Putamen (tissue), 1 donor: Measurements from ENCODE around the gene RTCA.
"Not testable (repeated sequence)": the region's sequence is repeated elsewhere in the genome, so short reads cannot be mapped to it uniquely, and the experiment has no call there.

Experiments used
- DNase-seq: peaks from one replicate; pipeline ENCODE4 v3.0.0-alpha.2; 2016; ENCODE audit warnings: low spot score

The RTCA gene

DNA sequence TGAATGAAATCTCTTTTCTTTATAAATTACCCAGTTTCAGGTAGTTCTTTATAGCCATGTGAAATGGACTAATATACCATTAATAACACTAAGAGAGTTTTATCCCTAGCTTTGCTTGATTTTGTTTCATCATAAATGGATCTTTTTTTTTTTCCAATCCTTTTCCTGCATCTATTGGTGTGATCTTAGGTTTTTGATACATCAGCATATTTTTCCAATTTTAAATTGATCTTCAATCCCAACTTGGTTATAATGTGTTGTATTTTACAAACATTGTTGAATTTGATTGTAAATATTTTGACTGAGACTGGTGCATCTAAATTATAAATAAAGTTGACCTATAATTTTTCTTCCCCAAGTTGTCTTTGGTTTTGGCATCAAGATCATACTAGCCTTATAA, 4.3 kb upstream of the RTCA start:
- DNase-seq = no peak

- DNase-seq = not testable (repeated sequence)
These were observed 1.9 kb upstream of the RTCA start for GRCh38 chr1:100264081-100264480.

DNA sequence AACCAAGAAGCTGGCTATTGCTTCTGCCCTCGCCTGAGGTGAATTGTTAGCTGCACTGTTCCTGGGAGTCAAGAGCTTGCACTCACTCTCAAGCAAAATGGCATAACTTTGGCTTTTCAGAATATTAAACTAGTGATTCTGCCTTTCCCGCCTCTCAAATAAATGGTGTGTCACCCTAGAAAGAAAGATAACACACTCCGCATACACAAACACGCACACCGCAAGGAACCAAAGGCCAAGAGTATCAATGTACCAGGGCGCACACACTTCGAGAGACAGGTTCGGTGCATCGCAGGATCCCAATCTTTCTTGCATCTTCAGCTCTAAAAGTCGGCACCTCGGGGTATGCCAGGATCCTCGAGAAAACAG, 470 bp upstream of the RTCA start:
- no peak for DNase-seq

DNA sequence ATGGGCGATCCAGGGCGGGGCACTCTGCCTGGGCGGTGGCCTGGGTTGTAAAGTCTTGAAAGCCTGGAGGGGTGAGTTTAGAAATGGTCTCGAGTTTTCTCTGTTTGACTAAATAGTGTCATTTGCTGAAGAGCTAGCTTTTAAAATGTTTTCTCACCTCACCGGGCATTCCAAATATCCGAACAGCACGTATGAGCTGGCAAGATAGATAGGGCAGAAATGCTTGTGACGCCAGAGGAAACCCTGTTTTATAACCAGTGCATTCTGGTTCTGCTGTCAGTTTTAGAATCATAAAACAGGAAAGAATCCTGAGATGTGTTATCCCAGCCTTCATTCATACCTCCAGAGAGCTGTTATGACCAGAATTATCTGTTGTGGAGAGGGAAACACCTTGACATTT, 725 bp downstream of the RTCA start:
- DNase-seq = no peak

GRCh38 chr1:100267284-100267683, 1.3 kb downstream of the RTCA start:
- DNase-seq = no peak

- no peak for DNase-seq
These were observed 2.2 kb downstream of the RTCA start for GRCh38 chr1:100268202-100268601.

DNA sequence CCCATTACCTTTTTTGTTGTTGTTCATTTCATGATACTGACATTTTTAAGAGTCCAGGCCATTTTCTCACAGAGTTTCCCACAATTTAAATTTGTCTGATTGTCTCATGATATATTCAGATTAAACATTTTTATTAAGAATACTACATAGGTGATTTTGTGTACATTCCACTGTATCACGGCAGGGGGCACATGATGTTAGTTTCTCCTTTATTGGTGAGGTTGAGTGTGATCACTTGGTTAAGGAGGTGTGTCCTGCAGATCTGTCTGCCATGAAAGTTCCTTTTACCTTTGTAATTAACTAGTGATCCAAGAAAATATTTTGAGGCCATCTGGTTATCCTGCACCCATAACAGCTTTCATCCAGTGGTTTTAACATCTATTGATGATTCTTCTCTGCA, 11.8 kb downstream of the RTCA start:
- no peak for DNase-seq

- DNase-seq = no peak
These were observed 13.4 kb downstream of the RTCA start for GRCh38 chr1:100279358-100279923.

DNA sequence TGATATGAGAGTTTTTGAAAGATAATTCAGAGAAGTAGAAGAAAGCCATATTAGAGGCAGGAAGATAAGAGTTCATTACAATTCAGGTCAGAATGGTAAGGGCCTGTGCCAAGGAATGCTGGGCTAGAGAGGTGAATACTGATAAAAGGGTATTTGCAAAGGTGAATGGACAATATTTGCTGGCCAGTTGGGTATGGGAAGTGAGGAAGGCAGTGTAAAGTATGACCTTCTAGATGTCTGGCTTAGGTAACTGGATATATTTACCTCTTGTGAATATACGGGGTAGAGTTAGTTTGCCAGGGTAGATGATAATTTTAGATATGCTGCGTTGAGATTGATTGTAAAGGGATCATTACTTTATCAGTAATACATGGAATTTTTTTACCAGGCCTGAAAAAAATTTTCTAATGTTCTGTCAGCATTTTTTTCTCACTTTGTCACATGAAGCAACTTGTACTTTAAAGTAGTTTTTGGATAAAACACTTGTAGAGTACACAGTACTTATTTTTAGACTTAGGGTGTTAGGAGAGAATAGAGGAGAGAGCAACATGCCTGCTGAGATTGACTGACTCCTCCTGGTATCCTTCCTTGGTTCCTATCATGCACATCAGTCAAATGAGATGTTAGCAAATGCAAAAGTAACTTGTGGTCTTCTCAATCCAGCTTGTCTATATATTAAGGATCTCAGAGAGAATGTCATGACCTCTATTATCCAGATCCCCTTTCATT, 14.1 kb downstream of the RTCA start:
- no peak for DNase-seq

- no peak for DNase-seq
These were observed 18.6 kb downstream of the RTCA start for GRCh38 chr1:100284591-100284990.

DNA sequence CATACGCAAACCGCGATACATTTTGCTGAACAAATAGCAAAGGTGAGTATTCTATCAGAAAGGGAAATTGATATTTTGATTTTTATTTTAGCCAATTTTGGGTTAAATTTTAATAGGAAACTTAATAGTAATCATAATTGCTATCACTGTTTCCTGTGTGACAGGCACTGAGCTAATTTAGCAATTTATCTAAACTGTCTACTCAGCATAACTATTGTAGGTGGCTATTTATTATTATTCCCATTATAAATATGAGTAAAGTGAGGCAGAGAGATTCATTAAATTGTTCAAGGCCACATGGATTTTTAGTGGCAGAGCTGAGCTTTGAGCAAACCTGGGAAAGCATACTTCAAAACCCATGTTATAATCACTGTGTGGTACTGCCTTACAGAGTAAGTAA, 21.1 kb downstream of the RTCA start:
- no peak for DNase-seq

GRCh38 chr1:100290291-100290690, 24.3 kb downstream of the RTCA start:
- DNase-seq = no peak

DNA sequence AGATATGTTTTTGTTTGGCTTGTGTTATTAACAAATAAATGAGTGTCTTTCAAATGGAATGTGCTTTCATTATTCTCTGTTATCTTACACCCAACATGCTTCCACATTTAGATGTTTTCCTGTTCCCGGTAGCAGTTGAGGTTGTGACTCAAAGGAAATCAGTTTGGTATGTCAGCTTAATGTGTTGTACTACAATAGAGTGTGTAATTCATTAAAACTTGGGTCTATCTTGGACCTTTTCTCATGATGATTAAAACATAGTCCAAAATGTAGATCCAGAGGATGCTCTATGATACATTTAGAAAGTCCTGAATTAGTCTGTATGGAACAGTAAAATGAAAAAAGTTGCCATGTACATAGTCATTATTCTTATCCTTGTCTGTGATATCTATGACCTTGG, 26.7 kb downstream of the RTCA start:
- DNase-seq = no peak

DNA sequence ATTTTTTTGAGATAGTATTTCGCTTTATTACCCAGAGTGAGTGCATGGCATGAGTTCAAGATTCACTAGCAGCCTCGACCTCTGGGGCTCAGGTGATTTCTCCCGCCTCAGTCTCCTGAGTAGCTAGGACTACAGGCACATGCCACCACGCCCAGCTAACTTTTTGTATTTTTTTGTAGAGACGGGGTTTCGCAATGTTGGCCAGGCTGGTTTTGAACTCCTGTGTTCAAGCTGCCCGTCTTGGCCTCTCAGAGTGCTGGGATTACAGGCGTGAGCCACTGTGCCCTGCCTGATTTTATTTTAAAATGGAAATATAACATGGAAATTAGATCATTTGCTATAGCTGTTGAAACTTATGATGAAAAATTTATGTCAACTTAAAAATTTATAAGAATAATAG, 30.1 kb downstream of the RTCA start:
- no peak for DNase-seq

DNA sequence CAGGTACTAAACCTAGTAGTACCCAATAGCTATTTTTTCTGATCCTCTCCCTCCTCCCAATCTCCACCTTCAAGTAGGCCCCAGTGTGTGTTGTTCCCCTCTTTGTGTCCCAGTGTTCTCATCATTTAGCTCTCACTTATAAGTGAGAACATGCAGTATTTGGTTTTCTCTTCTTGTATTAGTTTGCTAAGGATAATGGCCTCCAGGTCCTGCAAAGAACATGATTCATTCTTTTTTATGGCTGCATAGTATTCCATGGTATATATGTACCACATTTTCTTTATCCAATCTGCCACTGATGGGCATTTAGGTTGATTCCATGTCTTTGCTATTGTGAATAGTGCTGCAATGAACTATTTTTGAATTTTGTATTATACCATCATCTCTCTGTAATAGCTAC, 31.0 kb downstream of the RTCA start:
- not testable (repeated sequence) for DNase-seq

DNA sequence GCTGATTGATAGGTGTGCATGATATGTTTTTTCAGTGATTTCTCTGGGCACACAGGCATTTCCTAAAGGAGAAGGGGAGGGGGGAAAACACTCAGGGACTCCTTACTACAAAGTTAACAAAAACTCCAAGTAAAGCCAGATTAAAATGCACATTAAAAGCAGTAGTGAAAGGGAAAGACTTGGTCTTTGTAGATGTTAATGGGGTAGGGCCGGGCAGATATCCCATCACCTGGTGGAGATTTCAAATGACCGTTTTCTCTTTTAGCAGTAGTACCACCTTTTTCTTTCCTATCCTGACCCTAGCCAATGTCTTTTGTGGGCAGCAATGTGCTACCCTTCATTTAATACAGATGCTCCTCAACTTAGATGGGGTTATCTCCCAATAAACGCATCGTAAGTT, 32.5 kb downstream of the RTCA start:
- DNase-seq = no peak

GRCh38 chr1:100299521-100300222, 33.7 kb downstream of the RTCA start:
- DNase-seq = no peak

DNA sequence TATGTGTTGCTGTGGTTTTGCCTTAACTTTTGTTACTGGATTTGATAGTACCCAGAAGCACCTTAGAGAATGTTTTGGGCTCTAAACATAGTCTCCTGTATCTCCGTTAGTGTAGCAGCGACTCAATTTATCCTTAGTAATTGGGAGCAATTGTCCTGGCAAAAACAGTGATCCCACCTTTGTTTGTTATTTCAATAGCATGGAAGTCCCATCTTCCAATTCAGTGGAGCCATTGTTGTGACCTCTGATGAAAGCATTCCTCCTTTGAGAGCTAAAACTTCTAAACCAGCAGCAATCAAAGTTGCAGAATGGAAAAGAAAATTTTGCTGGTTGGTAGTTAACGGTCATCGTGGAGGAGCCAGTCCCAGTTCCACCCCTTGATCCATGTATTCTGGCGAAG, 34.7 kb downstream of the RTCA start:
- no peak for DNase-seq

DNA sequence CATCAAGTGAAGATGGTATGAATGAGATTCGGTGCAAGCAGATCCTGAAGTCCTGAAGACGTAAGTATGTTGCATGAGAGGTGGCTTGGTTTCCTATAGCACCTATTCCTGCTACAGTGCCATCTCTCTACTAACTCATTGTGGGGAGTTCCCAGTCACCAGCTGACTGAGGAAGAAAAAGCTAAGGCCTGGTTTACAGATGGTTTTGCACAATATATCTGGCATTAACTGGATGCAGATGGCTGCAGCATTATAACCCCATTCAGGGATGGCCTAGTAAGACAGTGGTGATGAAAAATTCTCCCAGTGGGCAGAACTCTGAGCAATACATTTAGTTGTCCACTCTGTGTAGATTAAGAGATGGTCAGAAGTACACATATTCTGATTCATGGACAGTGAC, 36.7 kb downstream of the RTCA start:
- no peak for DNase-seq

- DNase-seq = no peak
These were observed 38.2 kb downstream of the RTCA start for GRCh38 chr1:100304227-100304626.

GRCh38 chr1:100304921-100305320, 38.9 kb downstream of the RTCA start:
- no peak for DNase-seq

- no peak for DNase-seq
These were observed 39.9 kb downstream of the RTCA start for GRCh38 chr1:100305954-100306353.

- no peak for DNase-seq
These were observed 40.8 kb downstream of the RTCA start for GRCh38 chr1:100306735-100307313.
